HS-5 (cell line): Measurements from ENCODE around the gene RNF114.
"Not testable (repeated sequence)": the region's sequence is repeated elsewhere in the genome, so short reads cannot be mapped to it uniquely, and the experiment has no call there.

Experiments used
- DNase-seq: peaks from one replicate; pipeline ENCODE4 v3.0.0-alpha.2; 2012; ENCODE audit warnings: low read depth

Gene RNF114

DNA sequence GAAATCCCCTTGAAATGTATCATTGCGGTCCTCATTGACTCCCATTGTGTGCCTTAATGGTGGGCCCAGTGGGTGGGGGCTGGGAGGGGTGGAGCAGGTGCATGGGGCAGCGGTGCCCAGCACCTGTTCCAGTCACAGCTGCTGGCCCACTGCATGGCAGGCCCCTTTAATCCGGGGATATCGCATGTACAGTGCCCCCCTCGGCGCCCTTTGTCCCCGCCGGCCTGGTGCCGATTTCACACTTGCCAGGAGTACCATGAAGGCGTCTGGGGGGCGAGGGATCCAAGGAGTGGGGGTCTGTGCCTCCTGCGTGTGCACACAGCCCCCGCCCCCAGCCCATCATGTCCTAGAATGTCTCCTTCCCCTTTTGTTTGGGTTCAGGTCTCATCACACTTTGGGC, 49.4 kb downstream of the RNF114 start:
- DNase-seq: no peak

- no peak for DNase-seq
These were observed 49.9 kb downstream of the RNF114 start for GRCh38 chr20:49986049-49986448.

GRCh38 chr20:49987015-49987867, 51.0 kb downstream of the RNF114 start:
- no peak for DNase-seq

- no peak for DNase-seq
These were observed 51.9 kb downstream of the RNF114 start for GRCh38 chr20:49987868-49988690.

- DNase-seq: peak; percentile 92
These were observed 53.3 kb downstream of the RNF114 start for GRCh38 chr20:49989234-49990065.

DNA sequence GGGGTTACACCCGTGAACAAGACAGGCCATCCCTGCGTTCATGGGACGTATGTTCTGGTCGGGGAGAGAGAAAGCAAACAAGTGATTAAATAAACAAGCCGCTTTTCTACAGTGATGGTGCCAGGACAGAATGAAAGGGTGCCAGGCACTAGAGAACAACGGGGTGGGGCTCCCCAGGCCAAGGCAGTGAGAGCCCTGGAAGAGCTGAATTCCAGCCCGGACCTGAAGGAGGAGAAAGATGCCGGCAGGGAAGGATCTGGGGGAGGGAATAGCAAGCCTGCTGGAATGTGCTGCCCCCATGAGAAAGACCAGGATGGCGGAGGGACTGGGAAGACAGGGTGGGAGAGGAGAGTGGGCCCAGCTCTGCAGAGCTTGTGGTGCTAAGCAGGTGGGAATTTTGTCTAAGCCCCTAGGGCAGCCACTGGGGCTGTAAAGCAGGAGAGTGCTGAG, 54.1 kb downstream of the RNF114 start:
- DNase-seq: no peak

GRCh38 chr20:49993301-49993751, 57.1 kb downstream of the RNF114 start:
- DNase-seq: no peak

- no peak for DNase-seq
These were observed 59.4 kb downstream of the RNF114 start for GRCh38 chr20:49995586-49995985.

DNA sequence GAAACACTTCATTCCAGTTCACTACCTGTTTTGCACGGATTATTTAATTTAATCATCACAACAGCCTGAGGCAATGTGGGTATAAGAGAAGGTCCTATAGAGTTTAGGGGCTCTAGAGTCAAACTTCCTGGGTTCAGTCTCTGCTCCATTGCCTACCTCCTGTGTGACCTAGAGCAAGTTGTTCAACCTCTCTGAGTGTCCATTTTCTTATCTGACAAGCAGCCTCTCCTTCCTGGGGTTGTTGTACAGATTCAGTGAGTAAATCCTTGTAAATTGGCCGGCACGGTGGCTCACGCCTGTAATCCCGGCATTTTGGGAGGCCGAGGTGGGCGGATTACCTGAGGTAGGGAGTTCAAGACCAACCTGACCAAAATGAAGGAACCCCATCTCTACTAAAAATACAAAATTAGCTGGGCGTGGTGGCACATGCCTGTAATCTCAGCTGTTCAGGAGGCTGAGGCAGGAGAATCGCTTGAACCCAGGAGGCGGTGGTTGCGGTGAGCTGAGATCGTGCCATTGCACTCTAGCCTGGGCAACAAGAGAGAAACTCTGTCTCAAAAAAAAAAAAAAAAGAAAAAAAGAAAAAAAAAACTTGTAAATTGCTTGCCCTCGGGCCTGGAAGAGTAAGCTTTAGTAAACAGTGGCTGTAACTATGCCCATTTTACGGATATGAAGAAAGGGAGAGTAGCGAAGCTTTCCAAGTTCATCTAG, 62.4 kb downstream of the RNF114 start:
- not testable (repeated sequence) for DNase-seq

DNA sequence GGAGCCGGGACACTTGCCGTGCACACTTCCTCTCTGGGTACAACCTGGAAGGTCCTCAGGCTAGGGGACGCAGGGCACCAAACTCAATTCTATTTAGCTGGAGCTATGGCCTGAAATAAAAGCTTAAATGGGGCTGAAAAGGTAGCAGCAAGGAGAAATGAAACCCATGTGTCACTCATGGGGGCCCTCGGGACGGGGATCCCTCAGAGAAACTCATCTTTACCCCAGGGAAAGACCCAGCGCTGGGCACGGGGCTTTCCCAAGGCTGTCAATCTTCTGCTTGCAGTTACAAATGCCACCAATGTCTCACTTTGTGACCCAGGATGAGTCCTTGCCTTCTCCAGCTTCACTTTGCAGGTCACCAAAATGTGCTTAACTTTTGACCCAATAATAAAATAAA, 63.1 kb downstream of the RNF114 start:
- no peak for DNase-seq

DNA sequence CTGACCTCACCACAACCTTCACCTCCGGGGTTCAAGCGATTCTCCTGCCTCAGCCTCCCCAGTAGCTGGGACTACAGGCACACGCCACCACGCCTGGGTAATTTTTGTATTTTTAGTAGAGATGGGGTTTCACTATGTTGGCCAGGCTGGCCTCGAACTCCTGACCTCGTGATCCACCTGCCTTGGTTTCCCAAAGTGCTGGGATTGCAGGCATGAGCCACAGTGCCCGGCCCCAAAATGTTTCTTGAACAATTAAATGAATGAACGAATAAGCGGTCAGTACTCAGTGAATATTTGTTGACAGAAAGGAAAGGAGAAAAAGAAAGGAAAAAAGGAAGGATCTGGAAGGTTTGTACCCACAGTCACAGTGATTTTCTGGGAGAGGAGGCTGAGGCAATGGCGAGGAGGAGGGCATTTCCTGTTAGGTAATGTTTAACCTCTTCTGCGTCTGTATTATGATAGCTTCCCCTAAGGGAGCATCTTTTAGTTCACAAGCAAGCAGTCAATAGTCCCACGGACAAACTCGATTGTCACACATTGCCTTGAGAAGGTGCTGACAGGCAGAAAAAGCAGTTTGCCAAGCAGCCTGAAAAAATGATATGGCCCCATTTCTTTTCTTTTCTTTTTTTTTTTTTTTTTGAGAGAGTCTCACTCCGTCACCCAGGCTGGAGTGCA, 64.5 kb downstream of the RNF114 start:
- not testable (repeated sequence) for DNase-seq

DNA sequence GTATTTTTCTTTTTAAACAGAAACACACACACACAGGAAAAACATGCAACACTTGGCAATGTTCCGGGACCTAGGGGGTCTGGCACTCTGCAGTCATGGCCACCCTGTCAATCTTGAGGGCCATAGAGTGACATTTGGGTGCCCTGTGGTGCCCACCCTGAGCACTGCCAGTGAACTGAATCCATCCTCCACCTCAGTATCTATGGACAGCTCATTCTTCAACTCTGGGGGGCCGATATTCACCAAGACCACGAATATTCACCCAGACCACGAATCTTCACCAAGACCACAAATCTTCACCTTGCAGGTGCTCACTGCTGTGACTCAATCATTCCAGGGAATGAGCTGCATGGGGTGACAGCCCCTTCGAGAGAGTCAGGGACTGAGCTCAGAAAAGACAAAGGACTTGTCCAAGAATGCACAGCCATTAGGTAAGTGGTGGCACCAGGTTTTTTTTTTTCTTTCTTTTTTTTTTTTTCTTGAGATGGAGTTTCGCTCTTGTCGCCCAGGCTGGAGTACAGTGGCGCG, 65.7 kb downstream of the RNF114 start:
- DNase-seq: no peak

DNA sequence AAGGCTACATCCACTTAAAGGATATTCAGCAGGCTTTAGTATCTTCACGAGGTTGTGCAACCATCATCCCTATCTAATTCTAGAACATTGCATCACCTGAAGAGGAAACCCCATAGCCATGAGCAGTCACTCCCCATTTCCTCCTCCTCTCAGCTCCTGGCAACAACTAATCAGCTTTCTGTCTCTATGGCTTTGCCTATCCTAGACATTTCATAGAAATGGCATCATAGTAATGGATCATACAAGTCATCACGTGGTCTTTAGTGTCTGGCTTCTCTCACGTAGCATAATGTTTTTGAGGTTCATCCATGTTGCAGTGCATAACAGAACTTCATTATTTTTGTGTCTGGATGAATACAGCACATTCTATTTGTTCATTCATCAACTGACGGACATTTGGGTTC, 67.1 kb downstream of the RNF114 start:
- DNase-seq: peak; percentile 100
